GM19467 (cell line): ENCODE measurements around the gene RPA3.

ENCODE experiments used
- ATAC-seq: cut with Tn5 transposase; IDR thresholded peaks from one replicate; pipeline ENCODE4 v1.9.1; 2021; ENCODE audit warnings: mild to moderate bottlenecking, moderate library complexity; ENCODE audit not compliant: unreplicated experiment

Gene RPA3

DNA sequence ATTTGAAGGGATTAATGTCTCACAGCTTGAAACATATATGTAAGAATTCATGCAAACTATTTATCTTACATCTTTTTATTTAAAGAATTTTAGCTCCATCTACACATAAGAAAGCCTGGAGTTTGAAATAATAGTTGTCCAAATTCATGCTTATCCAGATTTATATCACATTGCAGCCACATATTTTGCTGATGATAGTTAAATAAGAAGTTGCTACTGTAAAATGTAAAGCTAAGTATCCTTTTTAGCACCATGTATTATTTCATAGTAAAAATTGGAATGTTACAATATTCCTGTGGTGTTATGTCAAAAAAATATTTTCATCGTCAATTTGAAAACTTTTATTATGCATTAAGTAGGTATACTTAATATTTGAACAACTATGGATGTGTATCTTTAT, 105.2 kb downstream of the RPA3 start:
- ATAC-seq = no peak

GRCh38 chr7:7612519-7612918, 105.9 kb downstream of the RPA3 start:
- no peak for ATAC-seq

DNA sequence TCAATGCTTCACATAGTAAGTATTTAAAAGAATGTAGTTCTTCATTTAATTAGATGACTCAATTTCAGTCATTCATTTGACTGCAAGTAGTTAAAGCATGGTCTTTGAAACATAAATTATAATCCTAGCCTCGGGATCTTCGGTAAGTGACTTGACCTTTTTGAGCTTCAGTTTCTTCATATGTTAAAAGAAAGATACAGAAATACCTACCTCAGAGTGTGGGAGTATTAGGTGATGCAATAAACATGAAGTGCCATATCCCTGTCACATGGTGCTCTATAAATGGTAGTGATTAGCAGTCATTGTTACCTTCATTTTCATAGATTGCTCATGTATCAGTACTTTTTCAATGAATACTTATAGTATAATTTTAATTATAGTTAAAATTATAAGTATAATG, 109.1 kb downstream of the RPA3 start:
- no peak for ATAC-seq

GRCh38 chr7:7607010-7607409, 111.4 kb downstream of the RPA3 start:
- no peak for ATAC-seq

DNA sequence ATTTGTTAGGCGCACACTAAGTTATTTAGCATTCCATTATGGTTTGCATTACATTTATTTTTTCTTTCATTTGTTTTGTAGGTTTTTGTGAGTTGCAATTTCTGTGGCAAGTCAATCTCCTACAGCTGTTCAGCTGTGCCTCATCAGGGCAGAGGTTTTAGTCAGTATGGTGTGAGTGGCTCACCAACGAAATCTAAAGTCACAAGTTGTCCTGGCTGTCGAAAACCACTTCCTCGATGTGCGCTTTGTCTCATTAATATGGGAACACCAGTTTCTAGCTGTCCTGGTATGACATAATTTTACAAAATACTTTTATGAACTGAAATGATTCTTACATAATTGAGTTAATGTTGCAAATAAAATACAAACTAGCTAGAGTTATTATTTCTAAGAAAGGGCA, 122.2 kb downstream of the RPA3 start:
- no peak for ATAC-seq

DNA sequence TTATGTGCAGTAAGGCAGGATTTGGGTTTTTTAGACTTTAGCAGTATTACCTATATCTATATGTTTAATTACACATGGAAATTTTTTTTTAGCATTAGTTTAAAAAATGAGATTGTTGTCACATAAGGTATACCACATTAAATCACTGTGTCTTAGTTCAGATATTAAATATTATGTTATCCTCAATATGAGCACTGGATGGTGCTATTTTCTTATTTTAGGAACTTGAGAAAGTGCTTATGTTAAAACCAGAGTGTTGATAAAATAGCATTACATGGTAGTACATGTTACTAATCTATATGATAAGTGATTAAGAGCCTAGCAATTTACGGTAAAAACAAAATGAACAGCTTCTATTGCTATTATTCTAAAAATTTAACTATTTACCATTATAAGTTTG, 123.0 kb downstream of the RPA3 start:
- no peak for ATAC-seq
